Neural cell (in vitro differentiated cells): Measurements from ENCODE around the gene ZFPM1. TPM values are rescaled to one million over a fixed set of nuclear protein-coding genes. Genes with fewer than 3 reads are reported as not detected.

Experiments used
- H2AFZ ChIP-seq: fragments of 200-600, 300-800 bp; sonication (generic), shearing (Covaris generic); 2 replicates; pipeline ENCODE4 v1.6.0; 2014; ENCODE audit warnings: low read depth, mild to moderate bottlenecking, antibody characterized with exemption, low read length, moderate library complexity
- H3F3A ChIP-seq: fragments of 200-600 bp; shearing (Covaris generic); 2 replicates; pipeline ENCODE4 v1.6.1; 2016; ENCODE audit warnings: mild to moderate bottlenecking, moderate library complexity, mixed read lengths, antibody characterized with exemption, low read length; ENCODE audit not compliant: insufficient read depth, poor library complexity, severe bottlenecking
- H3K27ac ChIP-seq: fragments of 200-600, 300-800 bp; sonication (generic), shearing (Covaris generic); 2 replicates; pipeline ENCODE4 v1.5.1; 2014; ENCODE audit warnings: mild to moderate bottlenecking, low read length, moderate library complexity
- H3K27me3 ChIP-seq: fragments of 300-800, 200-600 bp; sonication (generic), shearing (Covaris generic); 2 replicates; pipeline ENCODE4 v1.6.0; 2014; ENCODE audit warnings: mild to moderate bottlenecking, low read depth, low read length, moderate library complexity; ENCODE audit not compliant: insufficient read depth
- H3K36me3 ChIP-seq: fragments of 300-800, 200-600 bp; sonication (generic), shearing (Covaris generic); 2 replicates; pipeline ENCODE4 v1.5.1; 2014; ENCODE audit warnings: mild to moderate bottlenecking, antibody characterized with exemption, low read length, moderate library complexity; ENCODE audit not compliant: insufficient read depth
- H3K4me2 ChIP-seq: fragments of 300-800, 200-600 bp; sonication (generic), shearing (Covaris generic); 2 replicates; pipeline ENCODE4 v1.6.0; 2014; ENCODE audit warnings: mild to moderate bottlenecking, low read length
- H3K4me3 ChIP-seq: fragments of 300-800, 200-600 bp; sonication (generic), shearing (Covaris generic); 2 replicates; pipeline ENCODE4 v1.5.1; 2014; ENCODE audit warnings: mild to moderate bottlenecking, low read length, moderate library complexity
- H3K79me2 ChIP-seq: fragments of 200-600 bp; shearing (Covaris generic); replicated peaks from 2 replicates; pipeline ENCODE4 v1.6.0; 2014; ENCODE audit warnings: mild to moderate bottlenecking, low read length, moderate library complexity; ENCODE audit not compliant: insufficient read depth
- H3K9ac ChIP-seq: fragments of 300-800, 200-600 bp; sonication (generic), shearing (Covaris generic); 2 replicates; pipeline ENCODE4 v1.6.1; 2016; ENCODE audit warnings: mild to moderate bottlenecking, low read length, mixed read lengths
- H3K9me2 ChIP-seq: fragments of 200-600 bp; shearing (Covaris generic); 2 replicates; pipeline ENCODE4 v1.6.1; 2016; ENCODE audit warnings: mild to moderate bottlenecking, low read length, mixed read lengths; ENCODE audit not compliant: insufficient read depth
- H3K9me3 ChIP-seq: fragments of 200-600, 300-800 bp; sonication (generic), shearing (Covaris generic); 2 replicates; pipeline ENCODE4 v1.6.1; 2016; ENCODE audit warnings: mild to moderate bottlenecking, mixed run types, low read length, moderate library complexity, mixed read lengths
- H4K20me1 ChIP-seq: fragments of 200-600 bp; shearing (Covaris generic); 2 replicates; pipeline ENCODE4 v1.6.1; 2016; ENCODE audit warnings: mild to moderate bottlenecking, mixed run types; ENCODE audit not compliant: insufficient read depth
- EP300 ChIP-seq: fragments of 450-650 bp; conservative IDR thresholded peaks from 2 replicates; pipeline ENCODE4 v1.6.1; 2014; ENCODE audit warnings: antibody characterized with exemption, mild to moderate bottlenecking, moderate library complexity; ENCODE audit not compliant: poor library complexity, severe bottlenecking
- EZH2 ChIP-seq: fragments of 200-600, 300-800 bp; shearing (Covaris generic), sonication (generic); IDR thresholded peaks from 2 replicates; pipeline ENCODE4 v1.6.1; 2014; ENCODE audit warnings: antibody characterized with exemption, low read length, borderline replicate concordance, mild to moderate bottlenecking; ENCODE audit not compliant: insufficient read depth, poor library complexity, severe bottlenecking
- MXI1 ChIP-seq: fragments of 450-650 bp; conservative IDR thresholded peaks from 2 replicates; pipeline ENCODE4 v1.6.1; 2014; ENCODE audit warnings: antibody characterized with exemption, mild to moderate bottlenecking; ENCODE audit not compliant: poor library complexity, severe bottlenecking
- POLR2AphosphoS5 ChIP-seq: IDR thresholded peaks from 2 replicates; pipeline ENCODE4 v1.6.1; 2012
- RAD21 ChIP-seq: fragments of 450-650 bp; conservative IDR thresholded peaks from 2 replicates; pipeline ENCODE4 v1.6.1; 2014; ENCODE audit warnings: antibody characterized with exemption, mild to moderate bottlenecking, moderate library complexity
- SMC3 ChIP-seq: fragments of 450-650 bp; conservative IDR thresholded peaks from 2 replicates; pipeline ENCODE4 v1.6.1; 2014; ENCODE audit warnings: antibody characterized with exemption, mild to moderate bottlenecking, moderate library complexity; ENCODE audit not compliant: poor library complexity
- TAF1 ChIP-seq: IDR thresholded peaks from 2 replicates; pipeline ENCODE4 v1.6.1; 2012; ENCODE audit warnings: low read depth
- polyA plus RNA-seq: library from polyadenylated mRNA; depleted of rRNA; stranded (reverse); fragments of >200 nt; gene quantifications from 2 replicates; pipeline ENCODE4 v1.2.3, GENCODE V29; 2014
- TF ChIP-seq, protein P1 (sequence below): IDR thresholded peaks from 2 replicates; pipeline ENCODE4 v1.6.1; 2012; ENCODE audit warnings: borderline replicate concordance
- TF ChIP-seq, protein P2 (sequence below): fragments of 450-650 bp; IDR thresholded peaks from 2 replicates; pipeline ENCODE4 v1.5.1; 2014; ENCODE audit warnings: antibody characterized with exemption, mild to moderate bottlenecking, moderate library complexity; ENCODE audit not compliant: poor library complexity, severe bottlenecking

The ZFPM1 gene
- polyA plus RNA-seq, 1 donor from 2014 or later, result 0.41 TPM

DNA sequence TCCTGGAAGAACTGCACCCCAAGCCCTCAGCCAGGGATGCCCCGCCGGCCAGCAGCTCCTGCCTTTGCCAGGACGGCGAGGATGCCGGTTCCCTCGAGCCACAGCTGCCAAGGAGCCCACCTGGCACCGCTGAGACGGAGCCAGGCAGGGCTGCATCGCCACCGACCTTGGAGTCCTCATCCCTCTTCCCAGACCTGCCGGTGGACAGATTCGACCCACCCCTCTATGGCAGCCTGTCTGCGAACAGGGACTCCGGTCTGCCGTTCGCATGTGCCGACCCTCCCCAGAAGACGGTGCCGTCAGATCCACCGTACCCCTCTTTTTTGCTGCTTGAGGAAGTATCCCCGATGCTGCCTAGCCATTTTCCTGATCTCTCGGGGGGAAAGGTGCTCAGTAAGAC lies 21.4 kb upstream of the ZFPM1 start:
- H3K79me2 ChIP-seq, result no peaks in the 10 kb centered on the region
- H3K36me3 ChIP-seq, result no peaks in the 10 kb centered on the region
- no peaks in the 10 kb centered on the region for H4K20me1 ChIP-seq
- H3K4me3 ChIP-seq, result no peak overlapping the region
- no peak overlapping the region for H2AFZ ChIP-seq
- H3K27ac ChIP-seq, result no peak overlapping the region
- no peaks in the 10 kb centered on the region for H3K9me2 ChIP-seq
- H3K27me3 ChIP-seq, result peaks cover 28% of the 10 kb centered on the region
- TF ChIP-seq EP300 (no peak), TAF1 (no peak), POLR2AphosphoS5 (no peak), SMC3 (no peak), MXI1 (no peak), RAD21 (no peak), EZH2 (no peak)
- TF ChIP-seq, protein P1, sequence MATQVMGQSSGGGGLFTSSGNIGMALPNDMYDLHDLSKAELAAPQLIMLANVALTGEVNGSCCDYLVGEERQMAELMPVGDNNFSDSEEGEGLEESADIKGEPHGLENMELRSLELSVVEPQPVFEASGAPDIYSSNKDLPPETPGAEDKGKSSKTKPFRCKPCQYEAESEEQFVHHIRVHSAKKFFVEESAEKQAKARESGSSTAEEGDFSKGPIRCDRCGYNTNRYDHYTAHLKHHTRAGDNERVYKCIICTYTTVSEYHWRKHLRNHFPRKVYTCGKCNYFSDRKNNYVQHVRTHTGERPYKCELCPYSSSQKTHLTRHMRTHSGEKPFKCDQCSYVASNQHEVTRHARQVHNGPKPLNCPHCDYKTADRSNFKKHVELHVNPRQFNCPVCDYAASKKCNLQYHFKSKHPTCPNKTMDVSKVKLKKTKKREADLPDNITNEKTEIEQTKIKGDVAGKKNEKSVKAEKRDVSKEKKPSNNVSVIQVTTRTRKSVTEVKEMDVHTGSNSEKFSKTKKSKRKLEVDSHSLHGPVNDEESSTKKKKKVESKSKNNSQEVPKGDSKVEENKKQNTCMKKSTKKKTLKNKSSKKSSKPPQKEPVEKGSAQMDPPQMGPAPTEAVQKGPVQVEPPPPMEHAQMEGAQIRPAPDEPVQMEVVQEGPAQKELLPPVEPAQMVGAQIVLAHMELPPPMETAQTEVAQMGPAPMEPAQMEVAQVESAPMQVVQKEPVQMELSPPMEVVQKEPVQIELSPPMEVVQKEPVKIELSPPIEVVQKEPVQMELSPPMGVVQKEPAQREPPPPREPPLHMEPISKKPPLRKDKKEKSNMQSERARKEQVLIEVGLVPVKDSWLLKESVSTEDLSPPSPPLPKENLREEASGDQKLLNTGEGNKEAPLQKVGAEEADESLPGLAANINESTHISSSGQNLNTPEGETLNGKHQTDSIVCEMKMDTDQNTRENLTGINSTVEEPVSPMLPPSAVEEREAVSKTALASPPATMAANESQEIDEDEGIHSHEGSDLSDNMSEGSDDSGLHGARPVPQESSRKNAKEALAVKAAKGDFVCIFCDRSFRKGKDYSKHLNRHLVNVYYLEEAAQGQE, result no peak
- TF ChIP-seq, protein P2, sequence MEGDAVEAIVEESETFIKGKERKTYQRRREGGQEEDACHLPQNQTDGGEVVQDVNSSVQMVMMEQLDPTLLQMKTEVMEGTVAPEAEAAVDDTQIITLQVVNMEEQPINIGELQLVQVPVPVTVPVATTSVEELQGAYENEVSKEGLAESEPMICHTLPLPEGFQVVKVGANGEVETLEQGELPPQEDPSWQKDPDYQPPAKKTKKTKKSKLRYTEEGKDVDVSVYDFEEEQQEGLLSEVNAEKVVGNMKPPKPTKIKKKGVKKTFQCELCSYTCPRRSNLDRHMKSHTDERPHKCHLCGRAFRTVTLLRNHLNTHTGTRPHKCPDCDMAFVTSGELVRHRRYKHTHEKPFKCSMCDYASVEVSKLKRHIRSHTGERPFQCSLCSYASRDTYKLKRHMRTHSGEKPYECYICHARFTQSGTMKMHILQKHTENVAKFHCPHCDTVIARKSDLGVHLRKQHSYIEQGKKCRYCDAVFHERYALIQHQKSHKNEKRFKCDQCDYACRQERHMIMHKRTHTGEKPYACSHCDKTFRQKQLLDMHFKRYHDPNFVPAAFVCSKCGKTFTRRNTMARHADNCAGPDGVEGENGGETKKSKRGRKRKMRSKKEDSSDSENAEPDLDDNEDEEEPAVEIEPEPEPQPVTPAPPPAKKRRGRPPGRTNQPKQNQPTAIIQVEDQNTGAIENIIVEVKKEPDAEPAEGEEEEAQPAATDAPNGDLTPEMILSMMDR, result no peak
- H3F3A ChIP-seq, result no peaks in the 10 kb centered on the region
- no peak overlapping the region for H3K9ac ChIP-seq
- H3K4me2 ChIP-seq, result no peak overlapping the region
- H3K9me3 ChIP-seq, result no peaks in the 10 kb centered on the region

DNA sequence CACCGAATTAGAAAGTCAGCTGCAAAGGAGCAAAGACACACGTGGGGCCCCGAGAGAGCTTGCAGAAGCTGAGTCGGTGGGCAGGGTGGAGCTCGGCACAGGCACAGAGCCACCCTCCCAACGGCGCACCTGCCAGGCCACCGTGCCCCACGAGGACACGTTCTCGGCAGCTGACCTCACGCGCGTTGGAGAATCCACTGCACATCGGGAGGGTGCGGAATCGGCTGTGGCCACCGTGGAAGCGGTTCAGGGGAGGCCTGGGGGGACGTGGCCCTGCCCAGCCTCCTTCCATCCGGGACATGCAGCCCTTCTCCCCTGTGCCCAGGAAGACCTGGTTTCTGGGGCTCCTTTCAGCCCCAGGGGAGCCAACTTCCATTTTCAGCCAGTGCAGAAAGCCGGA lies 20.9 kb upstream of the ZFPM1 start:
- no peaks in the 10 kb centered on the region for H3K9me2 ChIP-seq
- no peak overlapping the region for H3K9ac ChIP-seq
- H3K79me2 ChIP-seq, result no peaks in the 10 kb centered on the region
- TF ChIP-seq EP300 (no peak), MXI1 (no peak), TAF1 (no peak)
- TF ChIP-seq, protein P1, result no peak
- no peak overlapping the region for H3K27ac ChIP-seq
- no peaks in the 10 kb centered on the region for H4K20me1 ChIP-seq
- no peaks in the 10 kb centered on the region for H3K9me3 ChIP-seq
- no peak overlapping the region for H3K4me2 ChIP-seq
- no peaks in the 10 kb centered on the region for H3K36me3 ChIP-seq
- no peaks in the 10 kb centered on the region for H3F3A ChIP-seq
- H2AFZ ChIP-seq, result no peak overlapping the region
- peaks cover 28% of the 10 kb centered on the region for H3K27me3 ChIP-seq
- no peak overlapping the region for H3K4me3 ChIP-seq
